ENCODE measurements around the gene NOVA2.
A peak's percentile ranks its signal among the peaks of the same experiment; 100 is the strongest.

NOVA2 gene

GRCh38 chr19:45911291-45911690 lies 62.4 kb downstream of the NOVA2 start:
- no peaks in the 10 kb centered on the region for H3K27me3 ChIP-seq (ENCODE audit: control insufficient read depth, insufficient read depth, low read length)
- no peak overlapping the region for H3K4me3 ChIP-seq (ENCODE audit: low read depth, low read length)
- no peaks in the 10 kb centered on the region for H3K36me3 ChIP-seq (ENCODE audit: control insufficient read depth, insufficient read depth, low read length)
- peak overlapping the region; percentile 12 for H3K9ac ChIP-seq (ENCODE audit: low read depth, low read length)
- H3K9me3 ChIP-seq (ENCODE audit: control insufficient read depth, insufficient read depth, low read length), result no peaks in the 10 kb centered on the region
- H3K4me1 ChIP-seq (ENCODE audit: control insufficient read depth, insufficient read depth, low read length), result no peaks in the 10 kb centered on the region

GRCh38 chr19:45908956-45909355 lies 64.7 kb downstream of the NOVA2 start:
- H3K4me3 ChIP-seq (ENCODE audit: low read depth, low read length), result no peak overlapping the region
- H3K9ac ChIP-seq (ENCODE audit: low read depth, low read length), result no peak overlapping the region
- H3K9me3 ChIP-seq (ENCODE audit: control insufficient read depth, insufficient read depth, low read length), result no peaks in the 10 kb centered on the region
- no peaks in the 10 kb centered on the region for H3K27me3 ChIP-seq (ENCODE audit: control insufficient read depth, insufficient read depth, low read length)
- H3K4me1 ChIP-seq (ENCODE audit: control insufficient read depth, insufficient read depth, low read length), result no peaks in the 10 kb centered on the region
- H3K36me3 ChIP-seq (ENCODE audit: control insufficient read depth, insufficient read depth, low read length), result no peaks in the 10 kb centered on the region

- Histone ChIP-seq H3K27me3 (ENCODE audit: control insufficient read depth, insufficient read depth, low read length) (peaks cover 3% of the 10 kb centered on the region), H3K9ac (ENCODE audit: low read depth, low read length) (no peak overlapping the region), H3K4me1 (ENCODE audit: control insufficient read depth, insufficient read depth, low read length) (no peaks in the 10 kb centered on the region)
These were observed 67.4 kb downstream of the NOVA2 start for GRCh38 chr19:45906221-45906620.

GRCh38 chr19:45905011-45905410 lies 68.7 kb downstream of the NOVA2 start:
- peaks cover 6% of the 10 kb centered on the region for H3K4me1 ChIP-seq (ENCODE audit: control insufficient read depth, insufficient read depth, low read length)

More at GRCh38 chr19:45906221-45906620, 67.4 kb downstream of the NOVA2 start:
- Histone ChIP-seq H3K4me3 (ENCODE audit: low read depth, low read length) (no peak overlapping the region), H3K9me3 (ENCODE audit: control insufficient read depth, insufficient read depth, low read length) (no peaks in the 10 kb centered on the region), H3K36me3 (ENCODE audit: control insufficient read depth, insufficient read depth, low read length) (no peaks in the 10 kb centered on the region)

GRCh38 chr19:45902651-45903625 lies 70.7 kb downstream of the NOVA2 start:
- peaks cover 10% of the 10 kb centered on the region for H3K27me3 ChIP-seq (ENCODE audit: control insufficient read depth, insufficient read depth, low read length)
- no peak overlapping the region for H3K9ac ChIP-seq (ENCODE audit: low read depth, low read length)
- peaks cover 3% of the 10 kb centered on the region for H3K36me3 ChIP-seq (ENCODE audit: control insufficient read depth, insufficient read depth, low read length)
- H3K4me1 ChIP-seq (ENCODE audit: control insufficient read depth, insufficient read depth, low read length), result peaks cover 6% of the 10 kb centered on the region
- peak overlapping the region; percentile 90 for H3K4me3 ChIP-seq (ENCODE audit: low read depth, low read length)
- H3K9me3 ChIP-seq (ENCODE audit: control insufficient read depth, insufficient read depth, low read length), result no peaks in the 10 kb centered on the region

More at GRCh38 chr19:45905011-45905410, 68.7 kb downstream of the NOVA2 start:
- H3K27me3 ChIP-seq (ENCODE audit: control insufficient read depth, insufficient read depth, low read length), result peaks cover 10% of the 10 kb centered on the region
- no peaks in the 10 kb centered on the region for H3K9me3 ChIP-seq (ENCODE audit: control insufficient read depth, insufficient read depth, low read length)
- no peak overlapping the region for H3K9ac ChIP-seq (ENCODE audit: low read depth, low read length)
- no peak overlapping the region for H3K4me3 ChIP-seq (ENCODE audit: low read depth, low read length)
- no peaks in the 10 kb centered on the region for H3K36me3 ChIP-seq (ENCODE audit: control insufficient read depth, insufficient read depth, low read length)

- H3K4me3 ChIP-seq (ENCODE audit: low read depth, low read length), result peak within 1 kb of the TSS; percentile 90
- peak within 1 kb of the TSS; percentile 32 for H3K9ac ChIP-seq (ENCODE audit: low read depth, low read length)
These were observed 71.6 kb downstream of the NOVA2 start, which contains the start of gene MYPOP for GRCh38 chr19:45901912-45902650. MYPOP (minus strand) TSS chr19:45902613; CDS start chr19:45901773, 840 bp downstream.

GRCh38 chr19:45901432-45901911 lies 72.2 kb downstream of the NOVA2 start:
- Histone ChIP-seq H3K9me3 (ENCODE audit: control insufficient read depth, insufficient read depth, low read length) (no peaks in the 10 kb centered on the region), H3K9ac (ENCODE audit: low read depth, low read length) (no peak overlapping the region), H3K4me3 (ENCODE audit: low read depth, low read length) (peak overlapping the region; percentile 53), H3K4me1 (ENCODE audit: control insufficient read depth, insufficient read depth, low read length) (peaks cover 6% of the 10 kb centered on the region), H3K36me3 (ENCODE audit: control insufficient read depth, insufficient read depth, low read length) (peaks cover 3% of the 10 kb centered on the region), H3K27me3 (ENCODE audit: control insufficient read depth, insufficient read depth, low read length) (peaks cover 10% of the 10 kb centered on the region)

More at GRCh38 chr19:45901912-45902650, 71.6 kb downstream of the NOVA2 start, which contains the start of gene MYPOP:
- Histone ChIP-seq H3K27me3 (ENCODE audit: control insufficient read depth, insufficient read depth, low read length) (peaks cover 10% of the 10 kb centered on the region), H3K9me3 (ENCODE audit: control insufficient read depth, insufficient read depth, low read length) (no peaks in the 10 kb centered on the region), H3K4me1 (ENCODE audit: control insufficient read depth, insufficient read depth, low read length) (peaks cover 6% of the 10 kb centered on the region), H3K36me3 (ENCODE audit: control insufficient read depth, insufficient read depth, low read length) (peaks cover 3% of the 10 kb centered on the region)

- H3K9me3 ChIP-seq (ENCODE audit: control insufficient read depth, insufficient read depth, low read length), result no peaks in the 10 kb centered on the region
- H3K36me3 ChIP-seq (ENCODE audit: control insufficient read depth, insufficient read depth, low read length), result peaks cover 7% of the 10 kb centered on the region
- H3K9ac ChIP-seq (ENCODE audit: low read depth, low read length), result no peak overlapping the region
- peak overlapping the region; percentile 53 for H3K4me3 ChIP-seq (ENCODE audit: low read depth, low read length)
- H3K4me1 ChIP-seq (ENCODE audit: control insufficient read depth, insufficient read depth, low read length), result peaks cover 6% of the 10 kb centered on the region
- H3K27me3 ChIP-seq (ENCODE audit: control insufficient read depth, insufficient read depth, low read length), result peaks cover 10% of the 10 kb centered on the region
These were observed 72.8 kb downstream of the NOVA2 start for GRCh38 chr19:45900738-45901431.

- Histone ChIP-seq H3K36me3 (ENCODE audit: control insufficient read depth, insufficient read depth, low read length) (peaks cover 11% of the 10 kb centered on the region), H3K4me1 (ENCODE audit: control insufficient read depth, insufficient read depth, low read length) (peaks cover 6% of the 10 kb centered on the region), H3K4me3 (ENCODE audit: low read depth, low read length) (no peak overlapping the region), H3K27me3 (ENCODE audit: control insufficient read depth, insufficient read depth, low read length) (peaks cover 10% of the 10 kb centered on the region), H3K9ac (ENCODE audit: low read depth, low read length) (no peak overlapping the region), H3K9me3 (ENCODE audit: control insufficient read depth, insufficient read depth, low read length) (no peaks in the 10 kb centered on the region)
These were observed 73.6 kb downstream of the NOVA2 start for GRCh38 chr19:45899919-45900589.

- peaks cover 6% of the 10 kb centered on the region for H3K4me1 ChIP-seq (ENCODE audit: control insufficient read depth, insufficient read depth, low read length)
- peaks cover 10% of the 10 kb centered on the region for H3K27me3 ChIP-seq (ENCODE audit: control insufficient read depth, insufficient read depth, low read length)
- H3K36me3 ChIP-seq (ENCODE audit: control insufficient read depth, insufficient read depth, low read length), result peaks cover 11% of the 10 kb centered on the region
- no peak overlapping the region for H3K9ac ChIP-seq (ENCODE audit: low read depth, low read length)
- no peaks in the 10 kb centered on the region for H3K9me3 ChIP-seq (ENCODE audit: control insufficient read depth, insufficient read depth, low read length)
- no peak overlapping the region for H3K4me3 ChIP-seq (ENCODE audit: low read depth, low read length)
These were observed 74.4 kb downstream of the NOVA2 start for GRCh38 chr19:45899253-45899652.
